ENCODE data around the gene EIF5A. TPM values are rescaled to one million over a fixed set of nuclear protein-coding genes. Genes with fewer than 3 reads are reported as not detected.

Gene EIF5A
- total and polyA plus RNA-seq, 9 of the 15 experiments (the other 6 are each of a cell fraction or from before 2014, with no cell fraction given): 22.9 to 1,163 (median 772) TPM

DNA sequence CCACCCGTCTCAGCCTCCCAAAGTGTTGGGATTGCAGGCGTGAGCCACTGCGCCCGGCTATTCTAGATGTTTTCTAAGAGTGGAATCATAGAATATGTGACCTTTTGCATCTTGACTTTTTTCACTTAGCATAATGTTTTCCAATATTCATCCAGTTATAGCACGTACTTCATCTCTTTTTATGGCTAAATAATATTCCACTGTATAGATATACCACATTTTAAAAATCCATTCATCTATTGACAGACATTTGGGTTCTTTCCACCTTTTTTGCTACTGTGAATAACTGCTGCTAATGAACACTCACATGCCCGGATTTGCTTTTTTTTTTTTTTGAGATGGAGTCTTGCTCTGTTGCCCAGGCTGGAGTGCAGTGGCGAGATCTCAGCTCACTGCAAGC lies 3.2 kb upstream of the EIF5A start:
- no peak overlapping the region for H3K4me2 ChIP-seq (ENCODE audit: insufficient read depth, low read length)
- no TSS peak for BruUV-seq (replicated peaks)
- in situ Hi-C loops (cut with MboI): no loop called here
- no peak for TF ChIP-seq ZBTB40 (IDR thresholded peaks at IDR 0.05)
- no peak for TF ChIP-seq ZBTB40 (CRISPR knock-in tag; IDR thresholded peaks at IDR 0.05)
- no peak for TF ChIP-seq EHMT2 (IDR thresholded peaks at IDR 0.05)
- TF ChIP-seq ZNF263 (CRISPR knock-in tag; IDR thresholded peaks at IDR 0.05; ENCODE audit: borderline replicate concordance): no peak
- TF ChIP-seq RUNX1 (IDR thresholded peaks at IDR 0.05; ENCODE audit: low read depth): no peak
- TF ChIP-seq ZC3H11A (IDR thresholded peaks at IDR 0.05; ENCODE audit: low read depth, low read length): no peak
- TF ChIP-seq SRSF7 (optimal IDR thresholded peaks at IDR 0.05; ENCODE audit: low read depth, low read length): no peak
- no peak for TF ChIP-seq LEF1 (IDR thresholded peaks at IDR 0.05)
- no peak for TF ChIP-seq MEF2A (IDR thresholded peaks at IDR 0.05; ENCODE audit: control insufficient read depth, low read depth, low read length)
- TF ChIP-seq, protein P1, sequence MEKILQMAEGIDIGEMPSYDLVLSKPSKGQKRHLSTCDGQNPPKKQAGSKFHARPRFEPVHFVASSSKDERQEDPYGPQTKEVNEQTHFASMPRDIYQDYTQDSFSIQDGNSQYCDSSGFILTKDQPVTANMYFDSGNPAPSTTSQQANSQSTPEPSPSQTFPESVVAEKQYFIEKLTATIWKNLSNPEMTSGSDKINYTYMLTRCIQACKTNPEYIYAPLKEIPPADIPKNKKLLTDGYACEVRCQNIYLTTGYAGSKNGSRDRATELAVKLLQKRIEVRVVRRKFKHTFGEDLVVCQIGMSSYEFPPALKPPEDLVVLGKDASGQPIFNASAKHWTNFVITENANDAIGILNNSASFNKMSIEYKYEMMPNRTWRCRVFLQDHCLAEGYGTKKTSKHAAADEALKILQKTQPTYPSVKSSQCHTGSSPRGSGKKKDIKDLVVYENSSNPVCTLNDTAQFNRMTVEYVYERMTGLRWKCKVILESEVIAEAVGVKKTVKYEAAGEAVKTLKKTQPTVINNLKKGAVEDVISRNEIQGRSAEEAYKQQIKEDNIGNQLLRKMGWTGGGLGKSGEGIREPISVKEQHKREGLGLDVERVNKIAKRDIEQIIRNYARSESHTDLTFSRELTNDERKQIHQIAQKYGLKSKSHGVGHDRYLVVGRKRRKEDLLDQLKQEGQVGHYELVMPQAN (IDR thresholded peaks at IDR 0.05; ENCODE audit: borderline replicate concordance): no peak
- no peak for TF ChIP-seq MXI1 (IDR thresholded peaks at IDR 0.05; ENCODE audit: low read depth, low read length)
- TF ChIP-seq MTF1 (CRISPR knock-in tag; IDR thresholded peaks at IDR 0.05; ENCODE audit: borderline replicate concordance): no peak
- TF ChIP-seq PHB (CRISPR knock-in tag; IDR thresholded peaks at IDR 0.05): no peak
- TF ChIP-seq ZBTB7A (IDR thresholded peaks at IDR 0.05; ENCODE audit: borderline replicate concordance, control insufficient read depth, low read depth, low read length): no peak

More for the DNA sequence above, 3.2 kb upstream of the EIF5A start:
- ChIA-PET POLR2A (interaction anchor here (0.9 kb wide), 1 partner anchor 14 kb away, joined by 3 read pairs; no protein-coding TSS in a partner anchor), CTCF (ENCODE audit: low intra/inter-chr PET ratio) (no interaction called here)
- Histone ChIP-seq H3K9ac (ENCODE audit: insufficient read depth in 1 of 2, low read depth in 2 of 2, low read length in 2 of 2) (no peak overlapping the region), H3K36me3 (ENCODE audit: control insufficient read depth, insufficient read depth, low read length) (peaks cover 8% of the 10 kb centered on the region; the same call in 2 of the 3 replicates), H3K4me1 (replicated peaks in 1 of 2; ENCODE audit: control insufficient read depth in 2 of 2, insufficient read depth in 2 of 2, low read length in 2 of 2) (peaks cover 4 to 8% of the 10 kb centered on the region in 2 experiments; a peak in 4 of 5 replicates), H4K20me1 (replicated peaks; ENCODE audit: control insufficient read depth, insufficient read depth, low read length) (peaks cover 10% of the 10 kb centered on the region), H3K79me2 (ENCODE audit: control insufficient read depth, insufficient read depth, low read length) (peaks cover 18% of the 10 kb centered on the region), H3K4me3 (no peak overlapping the region), H3K27ac (ENCODE audit: extremely low read depth, low read depth, low read length) (no peak overlapping the region), H3K9me1 (ENCODE audit: control insufficient read depth, insufficient read depth, low read length) (no peaks in the 10 kb centered on the region), H3K9me3 (replicated peaks; ENCODE audit: control insufficient read depth, insufficient read depth, low read depth, low read length) (no peaks in the 10 kb centered on the region), H2AFZ (ENCODE audit: low read depth, low read length) (no peak overlapping the region), H3K27me3 (ENCODE audit: control insufficient read depth in 2 of 2, insufficient read depth in 2 of 2, low read length in 2 of 2) (no peaks in the 10 kb centered on the region)
- FAIRE-seq: no peak
- no peak for ATAC-seq
- DNase-seq (ENCODE audit: extremely low read depth in 1 of 4, low spot score in 3 of 4): no peak
- intact Hi-C loops (cut with micrococcal nuclease): no loop called here
- 85% methylated on average over 4 of the region's 7 CpGs for WGBS (ENCODE audit: insufficient coverage, low coverage, missing lambda C conversion rate)
